ENCODE measurements around the gene CFAP54. TPM values are rescaled to one million over a fixed set of nuclear protein-coding genes. Genes with fewer than 3 reads are reported as not detected.

The CFAP54 gene
- total and polyA plus RNA-seq, 7 donors, result 0.03 to 0.14 (median 0.08) TPM; not detected in 3

- ATAC-seq (no peak), DNase-seq (no peak)
- no peak overlapping the region for H3K27ac ChIP-seq
- WGBS, 3 donors, result 33 to 55% (median 44%) methylated on average over 1 of the region's 1 CpG
- H3K4me3 ChIP-seq, result no peak overlapping the region
- intact Hi-C loops (cut with DNase I), result no loop called here
- no peaks in the 10 kb centered on the region for H3K27me3 ChIP-seq (ENCODE audit: insufficient read depth in 3 of 3, low read length in 2 of 3)
- TF ChIP-seq, protein P1, sequence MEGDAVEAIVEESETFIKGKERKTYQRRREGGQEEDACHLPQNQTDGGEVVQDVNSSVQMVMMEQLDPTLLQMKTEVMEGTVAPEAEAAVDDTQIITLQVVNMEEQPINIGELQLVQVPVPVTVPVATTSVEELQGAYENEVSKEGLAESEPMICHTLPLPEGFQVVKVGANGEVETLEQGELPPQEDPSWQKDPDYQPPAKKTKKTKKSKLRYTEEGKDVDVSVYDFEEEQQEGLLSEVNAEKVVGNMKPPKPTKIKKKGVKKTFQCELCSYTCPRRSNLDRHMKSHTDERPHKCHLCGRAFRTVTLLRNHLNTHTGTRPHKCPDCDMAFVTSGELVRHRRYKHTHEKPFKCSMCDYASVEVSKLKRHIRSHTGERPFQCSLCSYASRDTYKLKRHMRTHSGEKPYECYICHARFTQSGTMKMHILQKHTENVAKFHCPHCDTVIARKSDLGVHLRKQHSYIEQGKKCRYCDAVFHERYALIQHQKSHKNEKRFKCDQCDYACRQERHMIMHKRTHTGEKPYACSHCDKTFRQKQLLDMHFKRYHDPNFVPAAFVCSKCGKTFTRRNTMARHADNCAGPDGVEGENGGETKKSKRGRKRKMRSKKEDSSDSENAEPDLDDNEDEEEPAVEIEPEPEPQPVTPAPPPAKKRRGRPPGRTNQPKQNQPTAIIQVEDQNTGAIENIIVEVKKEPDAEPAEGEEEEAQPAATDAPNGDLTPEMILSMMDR (IDR thresholded peaks at IDR 0.05), result no peak
- H3K36me3 ChIP-seq (ENCODE audit: insufficient read depth in 1 of 2, low read depth in 1 of 2), result no peaks in the 10 kb centered on the region
- no peaks in the 10 kb centered on the region for H3K4me1 ChIP-seq
- H3K9me3 ChIP-seq, result peaks cover 5% of the 10 kb centered on the region
Measured at GRCh38 chr12:96526110-96526509, 36.7 kb downstream of the CFAP54 start.

DNA sequence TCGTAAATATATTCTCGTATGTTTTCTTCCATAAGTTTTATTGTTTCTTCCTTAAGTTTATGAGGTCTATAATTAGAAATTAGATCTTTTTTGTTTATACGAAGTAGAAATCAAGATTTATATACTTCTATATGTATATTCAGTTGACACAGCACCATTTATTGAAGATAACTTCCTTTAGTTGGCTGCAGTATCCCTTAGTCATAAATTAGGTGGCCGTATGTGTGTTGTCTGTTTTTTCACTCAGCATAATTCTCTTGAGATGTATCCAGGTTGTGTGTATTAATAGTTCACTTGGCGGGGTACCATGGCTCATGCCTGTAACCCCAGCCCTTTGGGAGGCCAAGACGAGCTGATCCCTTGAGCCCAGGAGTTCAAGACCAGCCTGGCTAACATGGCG lies 40.5 kb downstream of the CFAP54 start:
- TF ChIP-seq, protein P1 (IDR thresholded peaks at IDR 0.05), result no peak
- ATAC-seq, result no peak
- H3K4me3 ChIP-seq, result no peak overlapping the region
- intact Hi-C loops (cut with DNase I), result no loop called here
- 52 to 58% (median 57%) methylated on average over 7 of the region's 7 CpGs for WGBS, 3 donors
- no peaks in the 10 kb centered on the region for H3K27me3 ChIP-seq (ENCODE audit: insufficient read depth in 3 of 3, low read length in 2 of 3)
- no peak overlapping the region for H3K27ac ChIP-seq
- H3K36me3 ChIP-seq (ENCODE audit: insufficient read depth in 1 of 2, low read depth in 1 of 2), result no peaks in the 10 kb centered on the region
- H3K9me3 ChIP-seq, result peaks cover 5% of the 10 kb centered on the region
- H3K4me1 ChIP-seq, result no peaks in the 10 kb centered on the region
- DNase-seq, result no peak

DNA sequence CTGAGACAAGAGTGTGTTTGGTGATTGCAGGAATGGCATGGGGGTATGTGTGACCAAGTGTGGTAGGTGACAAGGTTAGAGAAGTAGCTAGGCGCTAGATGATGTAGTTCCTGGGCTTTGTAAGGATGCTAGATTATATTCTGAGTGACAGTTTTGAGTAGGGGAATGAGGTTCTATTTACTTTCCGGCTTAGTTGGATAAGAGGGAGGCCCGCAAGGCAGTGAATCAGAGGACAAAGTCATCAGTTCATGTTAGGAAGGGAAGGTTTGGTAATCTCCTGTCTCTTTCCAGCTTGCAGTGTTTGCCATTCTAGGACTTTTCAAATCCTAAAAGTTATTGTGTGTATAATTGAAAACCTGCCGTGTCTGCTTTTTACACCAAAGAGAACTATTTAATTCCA lies 45.0 kb downstream of the CFAP54 start:
- 83 to 85% (median 83%) methylated on average over 4 of the region's 4 CpGs for WGBS, 3 donors
- H3K36me3 ChIP-seq (ENCODE audit: insufficient read depth in 1 of 2, low read depth in 1 of 2), result no peaks in the 10 kb centered on the region
- ATAC-seq (no peak), DNase-seq (no peak)
- H3K4me3 ChIP-seq, result no peak overlapping the region
- H3K27ac ChIP-seq, result no peak overlapping the region
- peaks cover 3% of the 10 kb centered on the region for H3K9me3 ChIP-seq
- H3K4me1 ChIP-seq, result no peaks in the 10 kb centered on the region
- intact Hi-C loops (cut with DNase I), result no loop called here
- no peaks in the 10 kb centered on the region for H3K27me3 ChIP-seq (ENCODE audit: insufficient read depth in 3 of 3, low read length in 2 of 3)
- TF ChIP-seq, protein P1 (IDR thresholded peaks at IDR 0.05), result no peak

DNA sequence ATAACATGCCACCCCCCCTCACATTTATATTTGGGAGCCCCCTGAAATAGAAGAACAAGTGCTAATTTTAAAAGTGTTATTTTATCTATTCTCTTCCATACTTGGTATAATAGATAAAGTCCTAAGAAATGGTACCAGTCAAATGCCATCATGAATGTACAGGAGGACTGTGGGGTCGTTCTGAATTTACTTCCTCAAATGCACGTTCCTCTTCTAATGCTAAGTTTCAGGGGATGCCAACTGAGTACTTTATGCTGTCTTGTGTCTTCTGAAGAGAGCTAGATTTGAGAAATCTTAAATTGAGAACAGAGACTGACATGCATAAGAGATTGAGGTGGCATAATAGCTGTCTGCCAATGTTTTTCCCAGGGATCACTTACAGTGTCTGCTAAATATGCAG lies 59.0 kb downstream of the CFAP54 start:
- WGBS, 3 donors, result 59 to 68% (median 66%) methylated on average over 2 of the region's 2 CpGs
- Histone ChIP-seq H3K4me1 (no peaks in the 10 kb centered on the region), H3K9me3 (no peaks in the 10 kb centered on the region), H3K27me3 (ENCODE audit: insufficient read depth in 3 of 3, low read length in 2 of 3) (no peaks in the 10 kb centered on the region), H3K4me3 (no peak overlapping the region), H3K27ac (no peak overlapping the region), H3K36me3 (ENCODE audit: insufficient read depth in 1 of 2, low read depth in 1 of 2) (no peaks in the 10 kb centered on the region)
- TF ChIP-seq, protein P1 (IDR thresholded peaks at IDR 0.05), result no peak
- ATAC-seq, result no peak
- intact Hi-C loops (cut with DNase I), result no loop called here
- no peak for DNase-seq

GRCh38 chr12:96549341-96549740 lies 60.0 kb downstream of the CFAP54 start:
- no peaks in the 10 kb centered on the region for H3K9me3 ChIP-seq
- ATAC-seq (no peak), DNase-seq (no peak)
- intact Hi-C loops (cut with DNase I), result no loop called here
- no peaks in the 10 kb centered on the region for H3K4me1 ChIP-seq
- WGBS, 3 donors, result 54 to 63% (median 57%) methylated on average over 2 of the region's 2 CpGs
- H3K36me3 ChIP-seq (ENCODE audit: insufficient read depth in 1 of 2, low read depth in 1 of 2), result no peaks in the 10 kb centered on the region
- H3K27ac ChIP-seq, result no peak overlapping the region
- H3K4me3 ChIP-seq, result no peak overlapping the region
- TF ChIP-seq, protein P1 (IDR thresholded peaks at IDR 0.05), result no peak
- no peaks in the 10 kb centered on the region for H3K27me3 ChIP-seq (ENCODE audit: insufficient read depth in 3 of 3, low read length in 2 of 3)
